HL-60 (cell line): Measurements from ENCODE around the gene NUB1.

Source experiments
- CTCF ChIP-seq: IDR thresholded peaks from one replicate; pipeline ENCODE4 v1.5.1; 2011; ENCODE audit warnings: low read length, control low read depth, inconsistent platforms; ENCODE audit not compliant: insufficient read depth
- POLR2AphosphoS5 ChIP-seq: IDR thresholded peaks from 2 replicates; pipeline ENCODE4 v1.6.1; 2012; ENCODE audit warnings: low read depth

GRCh38 chr7:151330661-151331060, 11.0 kb upstream of the NUB1 start:
- TF ChIP-seq POLR2AphosphoS5 (no peak), CTCF (no peak)
